Measurements from ENCODE around the gene BAIAP3.

BAIAP3 gene

GRCh38 chr16:1332618-1333148 lies 762 bp upstream of the BAIAP3 start:
- no peak for DNase-seq (ENCODE audit: low read depth, low spot score)

DNA sequence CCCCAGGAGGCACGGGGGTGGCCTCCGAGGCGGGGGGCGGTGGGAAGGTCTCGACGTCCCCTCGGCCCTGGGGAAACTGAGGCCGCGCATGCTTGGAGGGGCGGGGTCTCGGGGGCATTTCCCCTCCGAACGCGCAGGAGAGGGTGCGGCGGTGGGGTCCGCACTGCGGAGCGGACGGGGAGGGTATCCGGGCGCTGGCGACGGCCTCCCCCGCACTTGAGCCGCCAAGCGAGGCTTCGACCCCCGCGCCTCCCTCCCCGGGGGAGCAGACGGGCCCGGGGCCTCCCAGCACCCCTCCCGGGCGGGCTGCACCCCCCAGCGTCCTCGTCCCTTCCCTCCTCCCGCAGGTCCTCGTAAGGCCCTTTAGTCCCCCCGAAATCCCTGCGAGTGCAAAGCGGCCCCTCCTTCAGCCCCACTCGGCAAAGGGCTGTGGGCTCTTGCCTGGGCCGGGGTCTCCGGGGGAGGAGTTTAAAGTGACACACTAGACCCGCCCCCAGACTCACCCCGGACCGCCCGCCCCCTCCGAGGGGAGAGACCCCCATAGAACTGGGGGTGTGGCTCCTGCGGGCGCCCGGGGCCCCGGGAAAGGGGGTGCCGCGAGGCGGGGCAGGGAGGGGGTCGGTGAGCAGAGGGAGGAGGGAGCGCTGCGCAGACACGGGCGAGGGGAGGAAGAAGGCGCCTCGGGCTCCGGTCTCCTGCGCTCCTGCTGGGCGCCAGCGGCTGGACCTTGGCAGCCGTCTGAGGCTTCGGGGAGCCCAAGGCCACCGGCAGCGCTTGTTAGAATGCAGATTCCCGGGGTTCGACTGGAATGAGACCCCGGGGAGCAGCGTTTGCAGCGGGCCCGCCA lies 632 bp downstream of the BAIAP3 start:
- no peak for DNase-seq (ENCODE audit: low read depth, low spot score)

- no peak for DNase-seq (ENCODE audit: low read depth, low spot score)
Observed at GRCh38 chr16:1334739-1335138, 1.3 kb downstream of the BAIAP3 start.

GRCh38 chr16:1335211-1335971 lies 1.9 kb downstream of the BAIAP3 start:
- DNase-seq (ENCODE audit: low read depth, low spot score): no peak

DNA sequence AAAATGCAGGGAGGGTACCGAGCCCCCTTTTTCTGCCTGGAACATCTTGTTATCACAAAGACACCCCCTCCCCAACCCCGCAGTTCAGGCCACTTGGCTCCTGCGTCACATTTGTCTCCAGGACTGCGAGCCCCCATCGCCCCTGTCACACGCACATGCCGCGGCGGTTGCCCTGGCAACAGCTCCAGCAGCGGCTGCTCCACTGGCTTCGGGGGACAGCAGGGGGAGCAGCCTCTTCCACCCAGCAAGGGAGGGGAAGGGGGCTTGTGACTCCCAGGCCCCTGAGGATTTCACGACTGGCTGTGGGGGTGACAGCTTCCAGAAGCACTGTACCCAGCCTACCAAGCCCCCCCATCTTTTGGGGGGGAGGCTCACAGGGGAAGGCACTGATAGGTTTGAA lies 2.6 kb downstream of the BAIAP3 start:
- DNase-seq (ENCODE audit: low read depth, low spot score): no peak

DNA sequence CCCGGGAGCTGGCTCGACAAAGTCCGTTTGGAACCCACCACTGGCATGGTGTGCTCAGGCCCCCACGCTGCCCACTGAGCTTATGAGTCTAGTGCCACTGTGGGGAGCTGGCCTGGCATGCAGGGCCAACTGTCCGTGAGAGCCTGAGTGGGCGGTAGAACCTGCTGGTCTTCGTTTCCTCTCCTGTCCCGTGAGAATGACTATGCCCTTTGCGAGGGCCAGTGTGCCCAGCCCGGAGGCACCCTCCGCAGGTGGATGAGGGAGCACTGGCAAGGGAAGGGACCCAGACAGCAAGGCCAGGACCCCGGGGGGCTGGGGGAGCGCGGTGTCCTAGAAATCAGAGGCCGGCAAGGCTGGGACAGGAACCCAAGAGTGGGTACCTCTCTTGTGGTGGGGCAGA lies 3.2 kb downstream of the BAIAP3 start:
- DNase-seq (ENCODE audit: low read depth, low spot score): no peak

- DNase-seq (ENCODE audit: low read depth, low spot score): no peak
Observed at GRCh38 chr16:1337486-1337885, 4.0 kb downstream of the BAIAP3 start.

- DNase-seq (ENCODE audit: low read depth, low spot score): no peak
Observed at GRCh38 chr16:1338119-1338730, 4.8 kb downstream of the BAIAP3 start.

GRCh38 chr16:1338855-1339675 lies 5.6 kb downstream of the BAIAP3 start:
- DNase-seq (ENCODE audit: low read depth, low spot score): no peak

- DNase-seq (ENCODE audit: low read depth, low spot score): no peak
Observed at GRCh38 chr16:1340730-1341494, 7.5 kb downstream of the BAIAP3 start.

DNA sequence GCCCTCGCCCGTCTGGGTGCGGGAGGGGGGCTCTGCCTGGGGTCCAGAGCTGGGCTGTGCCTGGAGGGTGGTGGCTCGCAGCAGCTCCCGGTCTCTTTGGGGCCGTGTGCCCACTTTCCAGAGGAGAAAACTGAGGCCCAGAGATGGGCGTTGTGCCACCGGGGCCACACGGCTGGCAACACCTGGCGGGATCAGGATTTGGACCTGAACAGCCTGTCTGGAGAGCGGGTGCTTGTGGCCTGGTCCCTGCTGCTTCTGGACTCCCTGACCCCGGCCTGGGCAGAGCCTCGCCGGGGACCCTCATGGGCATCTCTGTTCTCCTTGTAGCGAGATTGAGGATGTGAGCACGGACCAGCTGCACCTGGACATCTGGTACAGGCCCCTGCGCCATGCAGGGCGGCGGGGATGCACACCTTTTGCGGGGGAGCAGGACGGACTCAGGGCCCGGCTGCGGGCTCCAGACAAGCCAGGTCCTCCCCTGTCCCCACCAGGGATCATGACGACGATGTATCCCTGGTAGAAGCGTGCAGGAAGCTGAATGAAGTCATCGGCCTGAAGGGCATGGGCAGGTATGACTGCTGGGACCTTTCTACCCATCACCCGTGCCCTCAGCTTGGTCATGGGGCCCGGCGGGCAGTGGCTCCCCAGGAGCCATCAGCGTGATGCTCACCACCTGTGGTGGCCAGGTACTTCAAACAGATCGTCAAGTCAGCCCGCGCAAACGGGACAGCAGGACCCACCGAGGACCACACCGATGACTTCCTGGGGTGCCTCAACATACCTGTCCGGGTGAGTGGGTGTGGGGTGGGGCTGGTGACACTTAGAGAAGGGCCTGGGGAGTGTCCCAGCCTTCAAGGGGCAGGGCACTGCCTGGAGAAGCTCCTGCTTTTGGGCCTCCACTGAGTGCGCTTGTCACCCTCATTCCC lies 8.3 kb downstream of the BAIAP3 start:
- DNase-seq (ENCODE audit: low read depth, low spot score): no peak

DNA sequence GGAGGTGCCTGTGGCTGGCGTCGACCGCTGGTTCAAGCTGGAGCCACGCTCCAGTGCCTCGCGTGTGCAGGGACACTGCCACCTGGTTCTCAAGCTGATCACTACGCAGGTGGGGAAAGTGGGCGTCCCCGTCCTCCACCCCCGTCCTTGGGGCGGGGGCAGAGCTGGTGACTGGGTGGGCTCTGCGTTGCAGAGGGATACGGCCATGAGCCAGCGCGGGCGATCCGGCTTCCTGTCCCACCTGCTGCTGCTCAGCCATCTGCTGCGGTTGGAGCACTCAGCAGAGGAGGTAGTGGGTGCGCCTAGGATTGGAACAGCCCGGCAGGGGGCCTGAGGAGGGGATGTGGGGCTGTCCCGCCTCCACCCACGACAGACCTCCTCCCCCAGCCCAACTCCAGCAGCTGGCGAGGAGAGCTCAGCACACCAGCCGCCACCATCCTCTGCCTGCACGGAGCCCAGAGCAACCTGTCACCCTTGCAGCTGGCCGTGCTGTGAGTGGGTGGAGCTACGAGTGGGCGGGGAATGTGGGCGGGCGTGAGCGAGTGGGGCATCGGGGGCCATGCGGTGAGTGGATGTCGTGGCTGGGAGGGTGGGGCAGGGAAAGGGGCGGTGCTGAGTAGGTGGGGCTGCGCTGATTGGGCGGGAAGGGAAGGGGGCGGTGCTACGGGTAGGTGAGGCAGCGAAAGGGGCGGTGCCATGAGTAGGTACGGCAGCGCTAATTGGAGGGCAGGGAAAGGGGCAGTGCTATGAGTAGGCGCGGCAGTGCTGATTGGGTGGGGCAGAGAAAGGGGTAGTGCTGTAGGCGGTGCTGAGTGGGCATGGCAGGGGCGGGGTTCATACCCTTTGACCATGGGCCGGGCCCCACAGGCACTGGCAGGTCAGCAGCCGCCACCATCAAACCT lies 9.3 kb downstream of the BAIAP3 start:
- DNase-seq (ENCODE audit: low read depth, low spot score): peak; percentile 77

DNA sequence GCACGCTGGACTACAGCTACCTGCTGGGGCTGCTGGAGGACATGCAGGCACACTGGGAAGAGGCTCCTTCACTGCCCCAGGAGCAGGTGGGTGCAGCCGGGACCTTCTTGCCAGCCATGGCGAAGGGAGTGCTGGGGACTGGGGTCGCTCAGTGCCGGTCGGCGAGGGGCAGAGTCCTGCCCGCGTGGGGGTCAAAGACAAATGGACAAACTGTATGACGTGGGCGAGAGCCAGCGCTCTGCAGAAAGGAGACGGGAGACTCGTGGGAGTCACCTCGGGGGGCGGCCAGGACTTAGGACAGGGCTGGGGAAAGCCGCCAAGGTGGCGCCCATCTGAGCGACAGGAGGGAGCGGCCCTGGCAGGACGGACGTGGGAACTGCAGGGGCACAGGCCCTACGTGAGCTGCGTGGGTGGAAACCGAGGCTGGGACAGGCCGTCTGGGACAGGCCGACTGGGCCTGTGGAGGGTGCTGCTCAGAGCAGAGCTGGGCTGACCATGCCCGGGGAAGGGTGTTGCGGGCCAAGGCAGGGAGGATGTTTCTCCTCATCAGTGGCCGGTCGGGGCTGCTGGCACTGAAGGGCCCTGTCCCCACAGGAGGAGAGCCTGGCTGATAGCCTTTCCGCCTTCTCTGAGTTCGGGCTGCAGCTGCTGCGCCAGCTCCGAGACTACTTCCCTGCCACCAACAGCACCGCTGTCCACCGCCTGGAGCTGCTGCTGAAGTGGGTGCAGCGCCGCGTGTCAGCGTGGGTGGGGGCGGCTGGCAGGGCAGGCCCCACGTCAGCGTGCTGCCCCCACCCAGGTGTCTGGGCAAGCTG lies 10.2 kb downstream of the BAIAP3 start:
- DNase-seq (ENCODE audit: low read depth, low spot score): no peak

DNA sequence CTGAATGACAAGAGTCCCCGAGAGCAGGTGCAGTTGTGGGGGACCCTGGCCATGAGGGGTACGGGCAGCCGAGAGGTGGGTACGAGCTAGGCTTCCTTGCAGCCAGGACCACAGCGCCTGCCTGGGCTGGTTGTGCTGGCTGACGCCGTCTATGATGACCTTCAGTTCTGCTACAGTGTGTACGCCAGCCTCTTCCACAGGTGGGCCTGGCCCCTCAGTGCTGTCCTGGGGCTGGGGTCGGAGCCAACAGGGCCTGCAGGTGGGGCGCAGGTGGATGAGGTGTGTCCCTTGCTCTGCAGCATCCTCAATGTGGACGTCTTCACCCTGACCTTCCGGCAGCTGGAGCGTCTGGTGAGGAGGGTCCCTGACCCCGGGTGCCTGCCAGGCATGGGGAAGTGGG lies 11.1 kb downstream of the BAIAP3 start:
- no peak for DNase-seq (ENCODE audit: low read depth, low spot score)

GRCh38 chr16:1345087-1345486 lies 11.6 kb downstream of the BAIAP3 start:
- DNase-seq (ENCODE audit: low read depth, low spot score): no peak

- no peak for DNase-seq (ENCODE audit: low read depth, low spot score)
Observed at GRCh38 chr16:1345651-1346421, 12.4 kb downstream of the BAIAP3 start.

Measured in activated naive CD8-positive, alpha-beta T cell treated with anti-CD3 and anti-CD28 coated beads, Interleukin-2, amount 50 U/mL, for 16 hours (primary cell).